MM.1S (cell line): ENCODE results near the gene PRIMPOL.
"Not testable (repeated sequence)": the region's sequence is repeated elsewhere in the genome, so short reads cannot be mapped to it uniquely, and the experiment has no call there.

Experiments
- DNase-seq: peaks from one replicate; pipeline ENCODE4 v3.0.0-alpha.2; 2015
- H2AFZ ChIP-seq: fragments of 300-600 bp; sonication (generic); 2 replicates; pipeline ENCODE4 v1.6.0; 2016; ENCODE audit warnings: antibody characterized with exemption, low read length
- H3F3A ChIP-seq: fragments of 300-600 bp; sonication (generic); 2 replicates; pipeline ENCODE4 v1.6.1; 2016; ENCODE audit warnings: mild to moderate bottlenecking, antibody characterized with exemption, low read length, moderate library complexity, mixed read lengths; ENCODE audit not compliant: insufficient read depth
- H3K27ac ChIP-seq: fragments of 300-600 bp; sonication (generic); 2 replicates; pipeline ENCODE4 v1.5.1; 2016; ENCODE audit warnings: mild to moderate bottlenecking, low read length
- H3K27me3 ChIP-seq: fragments of 300-600 bp; sonication (generic); replicated peaks from 2 replicates; pipeline ENCODE4 v1.6.0; 2016; ENCODE audit warnings: low read length; ENCODE audit not compliant: insufficient read depth
- H3K36me3 ChIP-seq: fragments of 300-600 bp; sonication (generic); replicated peaks from 2 replicates; pipeline ENCODE4 v1.6.1; 2016; ENCODE audit warnings: mild to moderate bottlenecking, low read length, mixed read lengths; ENCODE audit not compliant: insufficient read depth
- H3K4me1 ChIP-seq: fragments of 300-600 bp; sonication (generic); 2 replicates; pipeline ENCODE4 v1.6.1; 2016; ENCODE audit warnings: low read length, mixed read lengths
- H3K4me2 ChIP-seq: fragments of 300-600 bp; sonication (generic); 2 replicates; pipeline ENCODE4 v1.6.0; 2016; ENCODE audit warnings: low read depth, low read length
- H3K4me3 ChIP-seq: fragments of 300-600 bp; sonication (generic); 2 replicates; pipeline ENCODE4 v1.5.1; 2016; ENCODE audit warnings: low read length, mixed read lengths
- H3K79me2 ChIP-seq: fragments of 300-600 bp; sonication (generic); 2 replicates; pipeline ENCODE4 v1.6.1; 2016; ENCODE audit warnings: mixed run types, low read length, mixed read lengths
- H3K9ac ChIP-seq: fragments of 300-600 bp; sonication (generic); 2 replicates; pipeline ENCODE4 v1.6.1; 2016; ENCODE audit warnings: low read length, mixed read lengths
- H3K9me2 ChIP-seq: fragments of 300-600 bp; sonication (generic); replicated peaks from 2 replicates; pipeline ENCODE4 v1.6.1; 2016; ENCODE audit warnings: mild to moderate bottlenecking, low read length, mixed read lengths; ENCODE audit not compliant: insufficient read depth
- H3K9me3 ChIP-seq: fragments of 300-600 bp; sonication (generic); replicated peaks from 2 replicates; pipeline ENCODE4 v1.6.1; 2016; ENCODE audit warnings: mild to moderate bottlenecking, low read length, mixed read lengths; ENCODE audit not compliant: insufficient read depth
- H4K20me1 ChIP-seq: fragments of 300-600 bp; sonication (generic); 2 replicates; pipeline ENCODE4 v1.6.1; 2016; ENCODE audit warnings: mild to moderate bottlenecking, low read length, moderate library complexity, mixed read lengths; ENCODE audit not compliant: insufficient read depth
- CTCF ChIP-seq: fragments of 300-600 bp; sonication (generic); IDR thresholded peaks from 2 replicates; pipeline ENCODE4 v1.5.1; 2016; ENCODE audit warnings: antibody characterized with exemption, low read length, mixed read lengths
- EZH2 ChIP-seq: fragments of 300-600 bp; sonication (generic); optimal IDR thresholded peaks from 2 replicates; pipeline ENCODE3; 2017; ENCODE audit warnings: low read depth, mild to moderate bottlenecking, antibody characterized with exemption, low read length, mixed read lengths
- EZH2phosphoT487 ChIP-seq: fragments of 300-600 bp; sonication (generic); IDR thresholded peaks from 2 replicates; pipeline ENCODE4 v1.6.1; 2018; ENCODE audit warnings: antibody characterized with exemption, low read length

The PRIMPOL gene

GRCh38 chr4:184653650-184654049, 4.1 kb downstream of the PRIMPOL start:
- Histone ChIP-seq H3K36me3 (no peaks in the 10 kb centered on the region), H3K4me1 (0 out of 2 replicates have a peak, but pooled peaks cover 6% of the 10 kb centered on the region), H3K4me2 (no peak overlapping the region), H3K9me2 (no peaks in the 10 kb centered on the region), H2AFZ (no peak overlapping the region), H3K27me3 (no peaks in the 10 kb centered on the region), H3F3A (0 out of 2 replicates have a peak, but pooled peaks cover under 1% of the 10 kb centered on the region), H3K9me3 (no peaks in the 10 kb centered on the region), H3K9ac (no peak overlapping the region), H4K20me1 (no peaks in the 10 kb centered on the region), H3K79me2 (peaks cover 19% of the 10 kb centered on the region), H3K4me3 (no peak overlapping the region), H3K27ac (no peak overlapping the region)
- TF ChIP-seq EZH2 (no peak), CTCF (no peak), EZH2phosphoT487 (no peak)
- no peak for DNase-seq

GRCh38 chr4:184655889-184656869, 6.6 kb downstream of the PRIMPOL start:
- no peaks in the 10 kb centered on the region for H3K9me2 ChIP-seq
- no peak overlapping the region for H3K27ac ChIP-seq
- H2AFZ ChIP-seq: no peak overlapping the region
- no peak for TF ChIP-seq CTCF
- TF ChIP-seq EZH2: no peak
- no peaks in the 10 kb centered on the region for H3K27me3 ChIP-seq
- no peaks in the 10 kb centered on the region for H3K9me3 ChIP-seq
- no peaks in the 10 kb centered on the region for H3K79me2 ChIP-seq
- H3K9ac ChIP-seq: no peak overlapping the region
- no peak for DNase-seq
- H3F3A ChIP-seq: no peaks in the 10 kb centered on the region
- H3K4me2 ChIP-seq: no peak overlapping the region
- H3K36me3 ChIP-seq: no peaks in the 10 kb centered on the region
- no peaks in the 10 kb centered on the region for H4K20me1 ChIP-seq
- no peak overlapping the region for H3K4me3 ChIP-seq
- no peaks in the 10 kb centered on the region for H3K4me1 ChIP-seq

- H3K4me2 ChIP-seq: no peak overlapping the region
- peaks cover 1% of the 10 kb centered on the region; the same call in 1 of the 2 replicates for H3K4me1 ChIP-seq
- no peaks in the 10 kb centered on the region for H3K9me3 ChIP-seq
- no peaks in the 10 kb centered on the region for H3K9me2 ChIP-seq
- H2AFZ ChIP-seq: no peak overlapping the region
- no peak overlapping the region for H3K9ac ChIP-seq
- H3K27ac ChIP-seq: no peak overlapping the region
- H3K36me3 ChIP-seq: no peaks in the 10 kb centered on the region
- DNase-seq: no peak
- TF ChIP-seq EZH2phosphoT487 (no peak), EZH2 (no peak), CTCF (no peak)
- no peaks in the 10 kb centered on the region for H3K79me2 ChIP-seq
- no peaks in the 10 kb centered on the region for H3F3A ChIP-seq
- no peak overlapping the region for H3K4me3 ChIP-seq
- H3K27me3 ChIP-seq: no peaks in the 10 kb centered on the region
- H4K20me1 ChIP-seq: no peaks in the 10 kb centered on the region
These were observed 7.6 kb downstream of the PRIMPOL start for GRCh38 chr4:184657144-184657543.

GRCh38 chr4:184657820-184658219, 8.3 kb downstream of the PRIMPOL start:
- not testable (repeated sequence) for H3K9me3 ChIP-seq, H3K4me1 ChIP-seq, H3K4me2 ChIP-seq, DNase-seq, H3F3A ChIP-seq, H3K36me3 ChIP-seq, H3K9ac ChIP-seq, H3K4me3 ChIP-seq, H3K9me2 ChIP-seq, H3K79me2 ChIP-seq, H3K27ac ChIP-seq, H4K20me1 ChIP-seq, H3K27me3 ChIP-seq, H2AFZ ChIP-seq
